Measurements from ENCODE around the gene COL5A2. TPM values are rescaled to one million over a fixed set of nuclear protein-coding genes. Genes with fewer than 3 reads are reported as not detected.

Gene COL5A2
- total and polyA plus RNA-seq, 10 of the 15 experiments (the other 5 are each of a cell fraction or from before 2014, with no cell fraction given): 0.04 to 0.85 (median 0.39) TPM

DNA sequence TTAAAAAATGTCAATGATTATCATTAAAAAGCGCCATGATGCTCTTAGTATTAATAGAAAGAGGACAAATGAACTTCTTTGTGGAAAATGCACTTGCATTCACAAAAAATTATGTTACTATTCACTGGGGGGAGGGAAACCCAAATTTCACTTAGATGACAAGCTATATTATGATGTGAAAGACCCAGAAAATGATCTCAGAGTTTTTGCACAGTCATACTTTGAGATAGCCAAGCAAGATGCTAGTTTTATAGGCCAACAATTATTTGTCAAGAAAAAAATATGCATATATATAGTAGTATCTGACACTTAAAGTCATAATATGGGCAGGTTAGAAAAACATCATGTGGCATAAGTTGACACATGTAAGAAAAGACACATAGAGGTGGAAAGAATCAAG, 31.6 kb downstream of the COL5A2 start:
- in situ Hi-C loops (cut with MboI): no loop called here

More for the DNA sequence above, 31.6 kb downstream of the COL5A2 start:
- 0% methylated on average over 1 of the region's 1 CpG for WGBS (ENCODE audit: insufficient coverage, insufficient replicate concordance, low lambda C conversion rate, missing lambda C conversion rate)
- intact Hi-C loops (cut with micrococcal nuclease; ENCODE audit: unreplicated experiment): no loop called here
- ChIA-PET SMC1A (ENCODE audit: uncharacterized antibody, unreplicated experiment) (interaction anchor here (0.7 to 2.0 kb wide), 2 partner anchors 140 to 319 kb away, joined by 3 to 4 read pairs; no protein-coding TSS in a partner anchor), RAD21 (ENCODE audit: unreplicated experiment) (no interaction called here), CTCF (interaction anchor here (0.6 to 1.5 kb wide), 4 partner anchors 12 to 1706 kb away, joined by 3 to 4 read pairs (median 4); no protein-coding TSS in a partner anchor), POLR2A (interaction anchor here (0.8 kb wide), 1 partner anchor 31 kb away, joined by 3 read pairs; no protein-coding TSS in a partner anchor)
- Histone ChIP-seq H4K20me1 (ENCODE audit: control insufficient read depth, insufficient read depth) (no peaks in the 10 kb centered on the region), H3K4me3 (no peak overlapping the region), H3K36me3 (ENCODE audit: control insufficient read depth in 2 of 2, insufficient read depth in 2 of 2, low read length in 1 of 2) (no peaks in the 10 kb centered on the region), H3K4me1 (ENCODE audit: control insufficient read depth, insufficient read depth, low read length) (no peaks in the 10 kb centered on the region), H3K9me3 (replicated peaks; ENCODE audit: control insufficient read depth, insufficient read depth, low read length) (no peaks in the 10 kb centered on the region), H3K27me3 (replicated peaks in 1 of 2; ENCODE audit: control insufficient read depth in 2 of 2, insufficient read depth in 2 of 2, low read length in 1 of 2) (no peaks in the 10 kb centered on the region; a peak in 1 of 4 replicates), H3K27ac (ENCODE audit: control insufficient read depth, insufficient read depth) (no peak overlapping the region), H3K4me2 (ENCODE audit: control insufficient read depth, insufficient read depth) (no peak overlapping the region), H2AFZ (ENCODE audit: control insufficient read depth, low read depth, low read length) (no peak overlapping the region), H3K9ac (ENCODE audit: control insufficient read depth, insufficient read depth, low read length) (no peak overlapping the region), H3K79me2 (ENCODE audit: control insufficient read depth, insufficient read depth, low read length) (no peaks in the 10 kb centered on the region)
- ATAC-seq (no peak), DNase-seq (ENCODE audit: low read depth, low spot score) (no peak), FAIRE-seq (no peak)
- no TSS peak for BruUV-seq (replicated peaks)
- TF ChIP-seq SREBF1 (IDR thresholded peaks at IDR 0.05; ENCODE audit: low read length) (no peak), STAT1 (conservative IDR thresholded peaks at IDR 0.05) (no peak), NFYB (IDR thresholded peaks at IDR 0.05; ENCODE audit: insufficient read depth, low read depth, low read length) (no peak), BHLHE40 (IDR thresholded peaks at IDR 0.05; ENCODE audit: borderline replicate concordance in 1 of 2, low read depth in 2 of 2, low read length in 1 of 2) (no peak), MEF2B (IDR thresholded peaks at IDR 0.05; ENCODE audit: partially characterized antibody, poor library complexity, severe bottlenecking) (no peak), SMAD1 (IDR thresholded peaks at IDR 0.05; ENCODE audit: low read depth, partially characterized antibody) (no peak), MYB (IDR thresholded peaks at IDR 0.05; ENCODE audit: borderline replicate concordance, low read depth, low read length) (no peak), RAD51 (IDR thresholded peaks at IDR 0.05) (no peak)
- TF ChIP-seq, protein P1, sequence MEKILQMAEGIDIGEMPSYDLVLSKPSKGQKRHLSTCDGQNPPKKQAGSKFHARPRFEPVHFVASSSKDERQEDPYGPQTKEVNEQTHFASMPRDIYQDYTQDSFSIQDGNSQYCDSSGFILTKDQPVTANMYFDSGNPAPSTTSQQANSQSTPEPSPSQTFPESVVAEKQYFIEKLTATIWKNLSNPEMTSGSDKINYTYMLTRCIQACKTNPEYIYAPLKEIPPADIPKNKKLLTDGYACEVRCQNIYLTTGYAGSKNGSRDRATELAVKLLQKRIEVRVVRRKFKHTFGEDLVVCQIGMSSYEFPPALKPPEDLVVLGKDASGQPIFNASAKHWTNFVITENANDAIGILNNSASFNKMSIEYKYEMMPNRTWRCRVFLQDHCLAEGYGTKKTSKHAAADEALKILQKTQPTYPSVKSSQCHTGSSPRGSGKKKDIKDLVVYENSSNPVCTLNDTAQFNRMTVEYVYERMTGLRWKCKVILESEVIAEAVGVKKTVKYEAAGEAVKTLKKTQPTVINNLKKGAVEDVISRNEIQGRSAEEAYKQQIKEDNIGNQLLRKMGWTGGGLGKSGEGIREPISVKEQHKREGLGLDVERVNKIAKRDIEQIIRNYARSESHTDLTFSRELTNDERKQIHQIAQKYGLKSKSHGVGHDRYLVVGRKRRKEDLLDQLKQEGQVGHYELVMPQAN (conservative IDR thresholded peaks at IDR 0.05): no peak

Data from GM12878 (cell line).